Measurements from ENCODE around the gene LMCD1.

DNA sequence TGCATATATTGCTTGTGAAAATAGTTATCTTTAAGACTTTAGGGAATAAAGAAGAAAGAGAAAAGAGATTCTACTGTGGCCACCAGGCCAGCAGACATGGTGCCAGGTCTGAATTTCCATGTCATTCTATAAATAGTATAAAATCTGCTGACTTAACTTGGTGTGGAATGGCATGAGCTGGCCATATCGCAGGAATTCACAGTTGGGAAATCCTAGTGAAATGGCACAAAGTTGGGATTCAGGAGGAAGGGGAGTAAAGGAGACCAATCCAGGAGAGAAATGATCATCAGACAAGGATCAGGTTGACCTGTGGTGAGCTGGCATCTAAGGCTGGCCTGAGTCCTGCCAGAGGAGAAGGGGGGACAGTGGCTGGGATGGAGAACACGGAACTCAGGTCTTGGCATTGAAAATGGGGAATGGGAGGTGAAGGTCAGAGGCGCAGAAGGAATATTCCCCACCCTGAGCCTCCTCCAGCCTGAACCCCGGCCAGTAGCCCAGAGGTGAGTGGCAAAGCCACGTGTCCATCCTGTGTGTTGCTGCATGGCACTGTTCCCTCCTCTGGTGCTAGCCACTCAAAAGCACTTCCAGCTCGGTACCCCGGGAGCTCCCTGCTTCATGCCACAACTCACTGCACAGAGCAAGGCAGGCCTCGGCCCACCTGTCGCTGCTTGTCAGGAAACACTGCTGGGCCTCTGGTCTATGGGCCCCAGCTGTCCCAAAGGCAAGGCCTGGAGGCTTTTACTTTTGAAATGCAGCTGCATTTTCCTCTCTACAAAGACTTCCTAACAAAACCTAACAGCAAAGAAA, 91.6 kb downstream of the LMCD1 start:
- TF ChIP-seq, protein P1, sequence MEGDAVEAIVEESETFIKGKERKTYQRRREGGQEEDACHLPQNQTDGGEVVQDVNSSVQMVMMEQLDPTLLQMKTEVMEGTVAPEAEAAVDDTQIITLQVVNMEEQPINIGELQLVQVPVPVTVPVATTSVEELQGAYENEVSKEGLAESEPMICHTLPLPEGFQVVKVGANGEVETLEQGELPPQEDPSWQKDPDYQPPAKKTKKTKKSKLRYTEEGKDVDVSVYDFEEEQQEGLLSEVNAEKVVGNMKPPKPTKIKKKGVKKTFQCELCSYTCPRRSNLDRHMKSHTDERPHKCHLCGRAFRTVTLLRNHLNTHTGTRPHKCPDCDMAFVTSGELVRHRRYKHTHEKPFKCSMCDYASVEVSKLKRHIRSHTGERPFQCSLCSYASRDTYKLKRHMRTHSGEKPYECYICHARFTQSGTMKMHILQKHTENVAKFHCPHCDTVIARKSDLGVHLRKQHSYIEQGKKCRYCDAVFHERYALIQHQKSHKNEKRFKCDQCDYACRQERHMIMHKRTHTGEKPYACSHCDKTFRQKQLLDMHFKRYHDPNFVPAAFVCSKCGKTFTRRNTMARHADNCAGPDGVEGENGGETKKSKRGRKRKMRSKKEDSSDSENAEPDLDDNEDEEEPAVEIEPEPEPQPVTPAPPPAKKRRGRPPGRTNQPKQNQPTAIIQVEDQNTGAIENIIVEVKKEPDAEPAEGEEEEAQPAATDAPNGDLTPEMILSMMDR (IDR thresholded peaks at IDR 0.05) = no peak
- no peak for TF ChIP-seq EZH2 (IDR thresholded peaks at IDR 0.05; ENCODE audit: borderline replicate concordance, insufficient read depth, low read depth, low read length, poor library complexity, severe bottlenecking)
